GM19099 (cell line): ENCODE measurements around the gene ZNF431.

Source experiments
- POLR2A ChIP-seq: IDR thresholded peaks from 3 replicates; pipeline ENCODE4 v1.6.1; 2011; ENCODE audit warnings: low read depth; ENCODE audit not compliant: insufficient read length; ENCODE audit errors: extremely low read depth

Gene ZNF431

GRCh38 chr19:21210037-21210621, 68.3 kb downstream of the ZNF431 start:
- no peak for TF ChIP-seq POLR2A

GRCh38 chr19:21221693-21222092, 79.9 kb downstream of the ZNF431 start:
- TF ChIP-seq POLR2A, result no peak

GRCh38 chr19:21233691-21234090, 91.9 kb downstream of the ZNF431 start:
- TF ChIP-seq POLR2A, result no peak

- no peak for TF ChIP-seq POLR2A
Observed at GRCh38 chr19:21238670-21239069, 96.8 kb downstream of the ZNF431 start.
